Type B pancreatic cell (in vitro differentiated cells): ENCODE measurements around the gene SCD. TPM values are rescaled to one million over a fixed set of nuclear protein-coding genes. Genes with fewer than 3 reads are reported as not detected.
"Not testable (repeated sequence)": the region's sequence is repeated elsewhere in the genome, so short reads cannot be mapped to it uniquely, and the experiment has no call there.

ENCODE experiments used
- DNase-seq: peaks from one replicate; pipeline ENCODE4 v3.0.0; 2021; ENCODE audit warnings: mixed read lengths; ENCODE audit not compliant: unreplicated experiment; ENCODE audit errors: extremely low spot score
- H3K27ac Mint-ChIP-seq: 2 replicates; pipeline ENCODE4 v1.8.0; 2021; ENCODE audit warnings: mild to moderate bottlenecking, mixed read lengths
- H3K27me3 Mint-ChIP-seq: 2 replicates; pipeline ENCODE4 v1.8.0; 2021; ENCODE audit warnings: mixed read lengths
- H3K36me3 Mint-ChIP-seq: 2 replicates; pipeline ENCODE4 v1.8.0; 2021; ENCODE audit warnings: mixed read lengths
- H3K4me1 Mint-ChIP-seq: one replicate; pipeline ENCODE4 v1.8.0; 2021; ENCODE audit warnings: mixed read lengths; ENCODE audit not compliant: unreplicated experiment
- H3K4me3 Mint-ChIP-seq: 2 replicates; pipeline ENCODE4 v1.8.0; 2021; ENCODE audit warnings: mild to moderate bottlenecking, mixed read lengths
- H3K9me3 Mint-ChIP-seq: 2 replicates; pipeline ENCODE4 v1.8.0; 2021; ENCODE audit warnings: mixed read lengths
- CTCF ChIP-seq: fragments of 200-600 bp; sonication (generic); conservative IDR thresholded peaks from 2 replicates; pipeline ENCODE4 v1.5.0; 2021; ENCODE audit warnings: antibody characterized with exemption, mild to moderate bottlenecking
- total RNA-seq: library from RNA; stranded (reverse); gene quantifications from 2 replicates; pipeline ENCODE4 v1.2.1, GENCODE V29; 2021; ENCODE audit warnings: low replicate concordance

The SCD gene
- total RNA-seq, 1 donor from 2014 or later: 255 TPM

DNA sequence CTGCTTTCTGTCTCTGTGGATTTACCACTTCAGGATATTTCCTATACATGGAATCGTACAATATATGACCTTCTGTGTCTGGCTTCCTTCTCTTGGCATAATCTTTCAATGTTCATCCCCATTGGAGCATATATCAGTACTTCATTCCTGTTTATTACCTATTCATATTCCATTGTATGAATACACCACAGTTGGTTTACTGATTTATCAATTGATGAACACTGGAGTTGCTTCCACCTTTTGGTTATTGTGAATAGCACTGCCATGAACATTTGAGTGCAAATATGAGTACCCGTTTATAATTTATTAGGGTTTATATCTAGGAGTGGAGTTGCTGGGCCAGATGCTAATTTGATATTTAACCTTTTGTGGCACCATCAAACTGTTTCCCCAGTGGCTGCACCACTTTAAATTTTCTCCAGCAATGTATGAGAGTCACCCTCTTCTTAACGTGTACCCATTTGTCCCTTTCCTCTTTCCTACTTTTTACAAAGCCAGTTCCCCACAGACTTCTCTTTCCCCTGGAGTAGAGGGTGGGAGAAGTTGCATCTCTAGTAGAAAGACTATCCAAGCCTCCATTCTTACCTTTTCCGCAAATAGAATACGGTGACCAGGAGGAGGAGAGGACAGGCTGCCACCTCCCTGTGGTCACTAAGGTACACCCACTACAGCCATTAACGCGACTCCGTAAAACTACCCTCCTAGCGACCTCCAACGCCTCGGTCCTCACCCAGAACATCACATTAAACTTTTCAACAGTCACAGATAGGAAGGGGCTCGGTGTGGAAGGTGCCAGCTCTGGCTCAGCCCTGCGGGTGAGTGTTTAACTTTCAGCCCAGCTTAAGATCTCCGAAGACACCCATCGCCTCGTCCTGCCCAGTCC is 25.6 kb downstream of the SCD start:
- Mint-ChIP-seq H3K27ac (no peak overlapping the region), H3K27me3 (no peaks in the 10 kb centered on the region)
- no peak for DNase-seq

GRCh38 chr10:100373298-100374199 is 26.5 kb downstream of the SCD start:
- H3K4me3 Mint-ChIP-seq: no peak overlapping the region
- TF ChIP-seq CTCF: no peak
- DNase-seq: peak; percentile 95
- H3K27ac Mint-ChIP-seq: no peak overlapping the region
- H3K36me3 Mint-ChIP-seq: no peaks in the 10 kb centered on the region
- no peaks in the 10 kb centered on the region for H3K9me3 Mint-ChIP-seq
- H3K27me3 Mint-ChIP-seq: no peaks in the 10 kb centered on the region
- peaks cover 18% of the 10 kb centered on the region for H3K4me1 Mint-ChIP-seq

More for the DNA sequence above, 25.6 kb downstream of the SCD start:
- H3K4me1 Mint-ChIP-seq: peaks cover 18% of the 10 kb centered on the region
- H3K36me3 Mint-ChIP-seq: no peaks in the 10 kb centered on the region
- H3K9me3 Mint-ChIP-seq: no peaks in the 10 kb centered on the region
- TF ChIP-seq CTCF: no peak
- no peak overlapping the region for H3K4me3 Mint-ChIP-seq

DNA sequence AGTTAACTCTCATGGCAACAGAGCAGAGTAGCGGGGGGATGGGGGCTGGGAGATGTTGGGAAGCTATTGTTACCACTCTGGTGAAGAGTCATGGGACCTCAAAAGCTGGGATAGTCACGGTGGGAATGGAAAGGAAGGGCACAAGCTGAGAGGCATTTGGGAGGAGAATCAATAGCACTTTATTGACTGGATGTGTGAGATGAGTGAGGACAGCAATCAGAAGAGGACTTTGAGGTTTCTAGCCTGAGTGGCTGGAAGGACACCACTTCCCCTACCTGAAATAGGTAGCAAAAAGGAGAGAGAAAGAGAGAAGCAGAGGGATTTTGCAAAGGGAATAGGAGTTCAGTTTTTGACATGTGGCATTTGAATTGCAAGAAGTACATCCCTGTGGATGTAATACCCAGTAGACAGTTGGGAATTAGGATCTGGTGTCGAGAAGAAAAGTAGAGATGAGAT is 27.2 kb downstream of the SCD start:
- Mint-ChIP-seq H3K36me3 (no peaks in the 10 kb centered on the region), H3K4me1 (peaks cover 18% of the 10 kb centered on the region), H3K9me3 (no peaks in the 10 kb centered on the region), H3K27ac (no peak overlapping the region), H3K4me3 (no peak overlapping the region), H3K27me3 (no peaks in the 10 kb centered on the region)
- DNase-seq: no peak
- no peak for TF ChIP-seq CTCF

DNA sequence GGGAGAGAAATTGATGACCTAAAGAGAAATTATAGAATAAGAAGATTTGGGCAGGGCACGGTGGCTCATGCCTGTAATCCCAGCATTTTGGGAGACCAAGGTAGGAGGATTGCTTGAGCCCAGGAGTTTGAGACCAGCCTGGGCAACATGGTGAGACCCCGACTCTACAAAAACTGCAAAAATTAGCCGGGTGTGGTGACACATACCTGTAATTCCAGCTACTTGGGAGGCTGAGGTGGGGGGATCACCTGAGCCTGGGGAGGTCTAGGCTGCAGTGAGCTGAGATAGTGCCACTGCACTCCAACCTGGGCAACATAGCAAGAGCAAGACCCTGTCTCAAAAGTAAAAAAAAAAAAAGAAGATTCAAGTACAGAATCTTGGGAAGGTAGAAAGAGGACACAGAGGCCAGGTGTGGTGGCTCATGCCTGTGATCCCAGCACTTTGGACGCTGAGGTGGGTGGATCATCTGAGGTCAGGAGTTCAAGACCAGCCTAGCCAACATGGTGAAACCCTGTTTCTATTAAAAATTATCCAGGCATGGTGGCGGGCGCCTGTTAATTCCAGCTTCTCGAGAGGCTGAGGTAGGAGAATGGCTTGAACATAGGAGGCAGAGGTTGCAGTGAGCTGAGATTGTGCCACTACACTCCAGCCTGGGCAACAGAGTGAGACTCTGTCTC is 27.8 kb downstream of the SCD start:
- DNase-seq, H3K27me3 Mint-ChIP-seq, H3K36me3 Mint-ChIP-seq, H3K27ac Mint-ChIP-seq, H3K9me3 Mint-ChIP-seq, H3K4me3 Mint-ChIP-seq: not testable (repeated sequence)
- H3K4me1 Mint-ChIP-seq: peaks cover 18% of the 10 kb centered on the region

DNA sequence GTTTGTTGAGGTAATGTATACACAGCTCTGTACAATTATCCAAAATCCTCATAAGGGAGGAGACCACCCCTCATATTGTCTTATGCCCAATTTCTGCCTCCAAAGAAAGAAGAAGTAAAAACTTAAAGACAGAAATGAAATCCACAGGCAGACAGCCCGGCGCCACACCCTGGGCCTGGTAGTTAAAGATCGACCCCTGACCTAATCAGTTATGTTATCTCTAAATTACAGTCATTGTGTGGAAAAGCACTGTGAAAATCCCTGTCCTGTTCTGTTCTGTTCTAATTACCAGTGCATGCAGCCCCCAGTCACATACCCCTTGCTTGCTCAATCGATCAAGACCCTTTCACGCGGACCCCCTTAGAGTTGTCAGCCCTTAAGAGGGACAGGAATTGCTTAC is 29.6 kb downstream of the SCD start:
- H3K27ac Mint-ChIP-seq, H3K36me3 Mint-ChIP-seq, H3K9me3 Mint-ChIP-seq, H3K4me1 Mint-ChIP-seq, DNase-seq, H3K27me3 Mint-ChIP-seq: not testable (repeated sequence)
- peak overlapping the region; percentile 51 for H3K4me3 Mint-ChIP-seq

GRCh38 chr10:100377830-100378229 is 30.8 kb downstream of the SCD start:
- Mint-ChIP-seq H3K27ac (no peak overlapping the region), H3K9me3 (no peaks in the 10 kb centered on the region), H3K4me1 (peaks cover 4% of the 10 kb centered on the region), H3K4me3 (no peak overlapping the region), H3K36me3 (peaks cover 21% of the 10 kb centered on the region), H3K27me3 (no peaks in the 10 kb centered on the region)
- no peak for TF ChIP-seq CTCF
- DNase-seq: no peak
